Spleen (tissue), 7 donors: ENCODE data around the gene PLCD1.

ENCODE experiments used
- POLR2A ChIP-seq, 3 donors: fragments of 450-650 bp; IDR thresholded peaks; one replicate each; pipeline ENCODE4 v1.5.1; 2017; ENCODE audit warnings: antibody characterized with exemption in 3 of 3, mild to moderate bottlenecking in 1 of 3
- TF ChIP-seq, protein P1 (sequence below), 11 experiments: fragments of 200-600 bp in 7 of 11; fragments of 450-650 bp in 4 of 11; sonication (generic) in 4 of 11; IDR thresholded peaks in 8 of 11; conservative IDR thresholded peaks in 3 of 11; 1 replicate in 7 of 11; 2 replicates in 4 of 11; pipeline versions ENCODE4 v1.4.0 to v1.8.0; 2016 to 2021; ENCODE audit warnings: antibody characterized with exemption in 11 of 11, inconsistent platforms in 4 of 11, mild to moderate bottlenecking in 1 of 11
- donor health status: DM: no; HTN: no; CAD: no; lungs with moderate emphysema.
- donor health status: DM: no; HTN: no; CAD: no.
- donor health status: DM: no; HTN: no; CAD: no.

DNA sequence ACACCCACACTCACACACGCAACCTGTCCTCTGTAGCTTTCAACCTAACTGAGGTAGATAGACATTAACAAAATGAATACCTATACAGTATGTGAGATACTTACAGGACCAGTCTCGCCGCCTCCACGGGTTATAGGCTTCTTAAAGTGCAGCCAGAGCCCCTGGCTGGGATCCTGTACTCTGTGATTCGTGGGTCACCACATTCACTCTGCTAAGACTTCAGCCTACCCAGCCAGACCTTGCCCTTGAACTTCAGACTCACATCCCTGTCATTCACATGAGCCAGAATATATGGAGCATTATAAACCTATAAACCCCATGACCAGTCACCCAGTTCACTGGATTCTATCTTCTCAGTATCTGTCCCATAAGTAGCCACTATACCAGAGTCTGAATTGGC lies 11.0 kb upstream of the PLCD1 start:
- TF ChIP-seq POLR2A (IDR thresholded peaks at IDR 0.05), result no peak
- TF ChIP-seq, protein P1, sequence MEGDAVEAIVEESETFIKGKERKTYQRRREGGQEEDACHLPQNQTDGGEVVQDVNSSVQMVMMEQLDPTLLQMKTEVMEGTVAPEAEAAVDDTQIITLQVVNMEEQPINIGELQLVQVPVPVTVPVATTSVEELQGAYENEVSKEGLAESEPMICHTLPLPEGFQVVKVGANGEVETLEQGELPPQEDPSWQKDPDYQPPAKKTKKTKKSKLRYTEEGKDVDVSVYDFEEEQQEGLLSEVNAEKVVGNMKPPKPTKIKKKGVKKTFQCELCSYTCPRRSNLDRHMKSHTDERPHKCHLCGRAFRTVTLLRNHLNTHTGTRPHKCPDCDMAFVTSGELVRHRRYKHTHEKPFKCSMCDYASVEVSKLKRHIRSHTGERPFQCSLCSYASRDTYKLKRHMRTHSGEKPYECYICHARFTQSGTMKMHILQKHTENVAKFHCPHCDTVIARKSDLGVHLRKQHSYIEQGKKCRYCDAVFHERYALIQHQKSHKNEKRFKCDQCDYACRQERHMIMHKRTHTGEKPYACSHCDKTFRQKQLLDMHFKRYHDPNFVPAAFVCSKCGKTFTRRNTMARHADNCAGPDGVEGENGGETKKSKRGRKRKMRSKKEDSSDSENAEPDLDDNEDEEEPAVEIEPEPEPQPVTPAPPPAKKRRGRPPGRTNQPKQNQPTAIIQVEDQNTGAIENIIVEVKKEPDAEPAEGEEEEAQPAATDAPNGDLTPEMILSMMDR (IDR thresholded peaks at IDR 0.05 in 8 of 11, conservative IDR thresholded peaks at IDR 0.05 in 3 of 11), result no peak
